Endothelial cell of umbilical vein (primary cell): ENCODE data around the gene ALS2. TPM values are rescaled to one million over a fixed set of nuclear protein-coding genes. Genes with fewer than 3 reads are reported as not detected.

ENCODE experiments used
- BruUV-seq: library from RNA; stranded (reverse); fragments of 400-500 nt; replicated peaks from 2 replicates; lab custom pipeline; 2021; lab: Mats Ljungman, UMichigan
- CTCF ChIA-PET: fragments of 300-600, 350-600 bp; sonication (Branson Sonifier 250); formaldehyde crosslinking; loops from one replicate; lab custom pipeline; 2021; ENCODE audit warnings: antibody characterized with exemption, inconsistent platforms; lab: Charles Lee
- POLR2A ChIA-PET: fragments of 300-600, 350-600 bp; sonication (Branson Sonifier 250); formaldehyde crosslinking; loops from one replicate; lab custom pipeline; 2021; ENCODE audit warnings: antibody characterized with exemption, inconsistent platforms; lab: Charles Lee
- DNase-seq: peaks from one replicate; pipeline ENCODE4 v3.0.0-alpha.2; 2011; ENCODE audit warnings: low read depth, low spot score
- FAIRE-seq: peaks from 2 replicates; lab custom pipeline; 2011; peaks lifted over from hg19 to GRCh38; lab: Jason Lieb, UNC
- H2AFZ ChIP-seq: 2 replicates; pipeline ENCODE4 v1.6.0; 2012; ENCODE audit warnings: low read depth, low read length, control low read depth, inconsistent platforms
- H3K27ac ChIP-seq: 2 replicates; pipeline ENCODE4 v1.5.1; 2011; ENCODE audit warnings: low read depth, mild to moderate bottlenecking, control low read depth, low read length, moderate library complexity; ENCODE audit not compliant: insufficient read depth
- H3K27me3 ChIP-seq, 2 experiments: 2 replicates each; pipeline versions ENCODE4 v1.6.0 to v1.6.1; 2011; ENCODE audit warnings: low read length in 2 of 2, mixed read lengths in 1 of 2; ENCODE audit not compliant: control insufficient read depth in 2 of 2, insufficient read depth in 2 of 2
- H3K36me3 ChIP-seq, 2 experiments: 2 replicates in 1 of 2; 3 replicates in 1 of 2; pipeline ENCODE4 v1.5.1; 2011; ENCODE audit warnings: low read length in 2 of 2, mild to moderate bottlenecking in 1 of 2, moderate library complexity in 1 of 2; ENCODE audit not compliant: control insufficient read depth in 2 of 2, insufficient read depth in 2 of 2; ENCODE audit errors: extremely low read depth in 1 of 2
- H3K4me1 ChIP-seq: 3 replicates; pipeline ENCODE4 v1.5.1; 2011; ENCODE audit warnings: mild to moderate bottlenecking, low read length; ENCODE audit not compliant: control insufficient read depth, insufficient read depth; ENCODE audit errors: extremely low read depth
- H3K4me2 ChIP-seq: 2 replicates; pipeline ENCODE4 v1.6.1; 2011; ENCODE audit warnings: low read length, control low read depth, mixed read lengths; ENCODE audit not compliant: insufficient read depth
- H3K4me3 ChIP-seq, 3 experiments: fragments of 200-600 bp in 1 of 3; sonication (generic), shearing (Covaris generic) in 1 of 3; replicated peaks in 1 of 3; 2 replicates each; pipeline ENCODE4 v1.5.1; 2011 to 2016; ENCODE audit warnings: control low read depth in 3 of 3, low read length in 3 of 3, mild to moderate bottlenecking in 2 of 3, inconsistent platforms in 1 of 3, low read depth in 1 of 3, moderate library complexity in 1 of 3; ENCODE audit not compliant: insufficient read depth in 1 of 3
- H3K79me2 ChIP-seq: 2 replicates; pipeline ENCODE4 v1.6.0; 2012; ENCODE audit warnings: low read length, inconsistent platforms; ENCODE audit not compliant: control insufficient read depth, insufficient read depth
- H3K9ac ChIP-seq: replicated peaks from 2 replicates; pipeline ENCODE3; 2011; ENCODE audit warnings: low read length, control low read depth; ENCODE audit not compliant: insufficient read depth; ENCODE audit errors: extremely low read depth
- H3K9me1 ChIP-seq: replicated peaks from 3 replicates; pipeline ENCODE4 v1.6.0; 2011; ENCODE audit warnings: mild to moderate bottlenecking, low read length; ENCODE audit not compliant: control insufficient read depth, insufficient read depth; ENCODE audit errors: extremely low read depth
- H3K9me3 ChIP-seq: replicated peaks from 2 replicates; pipeline ENCODE4 v1.5.1; 2012; ENCODE audit warnings: low read length, inconsistent platforms; ENCODE audit not compliant: control insufficient read depth, insufficient read depth
- H4K20me1 ChIP-seq: replicated peaks from 2 replicates; pipeline ENCODE3; 2011; ENCODE audit warnings: mild to moderate bottlenecking, low read length; ENCODE audit not compliant: control insufficient read depth, insufficient read depth; ENCODE audit errors: extremely low read depth
- EZH2 ChIP-seq: IDR thresholded peaks from 2 replicates; pipeline ENCODE4 v1.6.1; 2012; ENCODE audit warnings: borderline replicate concordance, low read depth, mild to moderate bottlenecking, moderate library complexity, low read length, inconsistent platforms; ENCODE audit not compliant: severe bottlenecking
- FOS ChIP-seq: IDR thresholded peaks from 2 replicates; pipeline ENCODE4 v1.6.1; 2011; ENCODE audit warnings: mild to moderate bottlenecking, low read length, moderate library complexity, borderline replicate concordance; ENCODE audit not compliant: insufficient read depth
- GATA2 ChIP-seq: IDR thresholded peaks from 2 replicates; pipeline ENCODE4 v1.7.0; 2011; ENCODE audit warnings: low read depth, mild to moderate bottlenecking, moderate library complexity, mixed read lengths, low read length; ENCODE audit not compliant: insufficient read length, insufficient read depth
- JUN ChIP-seq: IDR thresholded peaks from 2 replicates; pipeline ENCODE4 v1.6.1; 2011; ENCODE audit warnings: borderline replicate concordance, low read depth; ENCODE audit not compliant: insufficient read length, insufficient read depth
- MAX ChIP-seq: IDR thresholded peaks from 2 replicates; pipeline ENCODE4 v1.6.1; 2011; ENCODE audit not compliant: insufficient read depth, insufficient read length
- MYC ChIP-seq: IDR thresholded peaks from one replicate; pipeline ENCODE4 v1.6.1; 2011; ENCODE audit warnings: mild to moderate bottlenecking, low read depth, low read length
- POLR2A ChIP-seq: IDR thresholded peaks from 2 replicates; pipeline ENCODE4 v1.6.1; 2012; ENCODE audit warnings: low read depth, mild to moderate bottlenecking, control low read depth, low read length
- POLR2AphosphoS5 ChIP-seq: IDR thresholded peaks from 2 replicates; pipeline ENCODE4 v1.6.1; 2012; ENCODE audit warnings: low read depth, mild to moderate bottlenecking, control low read depth, low read length, moderate library complexity; ENCODE audit not compliant: insufficient read depth
- dilution Hi-C: fragments of 300-500 bp; cut with MboI; formaldehyde crosslinking; loops from one replicate; pipeline ENCODE4 v1.15.0; 2019; ENCODE audit warnings: low sequenced_read_pairs; ENCODE audit not compliant: extremely low pct_ligation_motif_present
- intact Hi-C: fragments of 100-400 bp; cut with micrococcal nuclease; formaldehyde crosslinking; loops from one replicate; pipeline ENCODE4 v1.10.0; 2022
- polyA plus RNA-seq, 4 experiments: library from polyadenylated mRNA; depleted of rRNA in 3 of 4; stranded (reverse) in 3 of 4; unstranded in 1 of 4; fragments of >200 nt; gene quantifications; 2 replicates each; pipeline versions ENCODE4 v1.2.1 to v1.2.3, GENCODE V29; 2011 to 2012; ENCODE audit warnings: missing spikeins in 1 of 4
- total RNA-seq: library from RNA; stranded (reverse); gene quantifications from 2 replicates; pipeline ENCODE4 v1.2.3, GENCODE V29; 2021
- TF ChIP-seq, protein P1 (sequence below), 2 donors: IDR thresholded peaks; 1 replicate in 1 of 2; 2 replicates in 1 of 2; pipeline ENCODE4 v1.5.1; 2011; ENCODE audit warnings: low read length in 2 of 2, mild to moderate bottlenecking in 2 of 2, moderate library complexity in 2 of 2, control low read depth in 1 of 2, inconsistent platforms in 1 of 2, low read depth in 1 of 2; ENCODE audit not compliant: insufficient read depth in 1 of 2; ENCODE audit errors: extremely low read depth in 1 of 2

ALS2 gene
- total and polyA plus RNA-seq, 2 donors (not counting 3 experiments of a cell fraction or from before 2014, with no cell fraction given) = 13.1 to 36.1 TPM

- Histone ChIP-seq H3K9me1 (no peaks in the 10 kb centered on the region), H3K9ac (no peak overlapping the region), H3K27ac (no peak overlapping the region), H3K4me3 (no peak overlapping the region), H3K4me1 (no peaks in the 10 kb centered on the region), H2AFZ (no peak overlapping the region), H4K20me1 (no peaks in the 10 kb centered on the region), H3K36me3 (no peaks in the 10 kb centered on the region), H3K27me3 (no peaks in the 10 kb centered on the region), H3K4me2 (no peak overlapping the region), H3K9me3 (no peaks in the 10 kb centered on the region), H3K79me2 (no peaks in the 10 kb centered on the region)
- POLR2A ChIA-PET = no interaction called here
- CTCF ChIA-PET = no interaction called here
- TF ChIP-seq EZH2 (no peak), JUN (no peak), GATA2 (no peak), MYC (no peak), POLR2AphosphoS5 (no peak), POLR2A (no peak), FOS (no peak), MAX (no peak)
- TF ChIP-seq, protein P1, sequence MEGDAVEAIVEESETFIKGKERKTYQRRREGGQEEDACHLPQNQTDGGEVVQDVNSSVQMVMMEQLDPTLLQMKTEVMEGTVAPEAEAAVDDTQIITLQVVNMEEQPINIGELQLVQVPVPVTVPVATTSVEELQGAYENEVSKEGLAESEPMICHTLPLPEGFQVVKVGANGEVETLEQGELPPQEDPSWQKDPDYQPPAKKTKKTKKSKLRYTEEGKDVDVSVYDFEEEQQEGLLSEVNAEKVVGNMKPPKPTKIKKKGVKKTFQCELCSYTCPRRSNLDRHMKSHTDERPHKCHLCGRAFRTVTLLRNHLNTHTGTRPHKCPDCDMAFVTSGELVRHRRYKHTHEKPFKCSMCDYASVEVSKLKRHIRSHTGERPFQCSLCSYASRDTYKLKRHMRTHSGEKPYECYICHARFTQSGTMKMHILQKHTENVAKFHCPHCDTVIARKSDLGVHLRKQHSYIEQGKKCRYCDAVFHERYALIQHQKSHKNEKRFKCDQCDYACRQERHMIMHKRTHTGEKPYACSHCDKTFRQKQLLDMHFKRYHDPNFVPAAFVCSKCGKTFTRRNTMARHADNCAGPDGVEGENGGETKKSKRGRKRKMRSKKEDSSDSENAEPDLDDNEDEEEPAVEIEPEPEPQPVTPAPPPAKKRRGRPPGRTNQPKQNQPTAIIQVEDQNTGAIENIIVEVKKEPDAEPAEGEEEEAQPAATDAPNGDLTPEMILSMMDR (IDR thresholded peaks at IDR 0.05; ENCODE audit: extremely low read depth in 1 of 2, insufficient read depth in 1 of 2, low read depth in 1 of 2, low read length in 2 of 2) = no peak
- FAIRE-seq = no peak
- DNase-seq = no peak
- no TSS peak for BruUV-seq
- dilution Hi-C loops (no loop called here), intact Hi-C loops (no loop called here)
Observed at GRCh38 chr2:201675454-201675853, 105.3 kb downstream of the ALS2 start.
